Measurements from ENCODE around the gene EID3.

DNA sequence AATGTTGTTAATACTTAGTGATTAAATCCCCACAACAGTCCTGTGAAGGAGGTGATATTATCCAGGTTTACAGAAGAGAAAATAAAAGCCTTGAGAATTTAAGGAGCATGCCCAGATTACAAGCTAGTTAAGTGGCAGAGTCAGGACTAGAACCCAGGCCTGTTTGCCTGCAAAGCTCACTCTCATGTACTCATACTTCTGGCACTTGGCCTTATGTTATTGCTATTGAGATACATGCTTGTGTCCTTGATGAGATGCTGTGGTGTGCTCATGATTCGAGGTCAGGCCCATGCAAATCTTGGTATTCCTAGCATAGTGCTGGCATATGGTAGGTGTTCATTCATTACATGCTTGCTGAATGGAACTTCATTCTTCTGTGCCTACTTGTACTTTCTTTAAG lies 7.6 kb upstream of the EID3 start:
- TF ChIP-seq CHD4 (IDR thresholded peaks at IDR 0.05; ENCODE audit: borderline replicate concordance) (no peak), FOSL2 (IDR thresholded peaks at IDR 0.05) (no peak), FOSL2 (CRISPR knock-in tag; IDR thresholded peaks at IDR 0.05) (no peak; the same call in 1 of the 2 replicates), MYC (IDR thresholded peaks at IDR 0.05; ENCODE audit: borderline replicate concordance, low read length) (no peak), RAD21 (conservative IDR thresholded peaks at IDR 0.05 in 1 of 2, IDR thresholded peaks at IDR 0.05 in 1 of 2) (no peak), SMC3 (IDR thresholded peaks at IDR 0.05) (no peak), PHF8 (IDR thresholded peaks at IDR 0.05; ENCODE audit: borderline replicate concordance, low read depth) (no peak), RCOR1 (IDR thresholded peaks at IDR 0.05; ENCODE audit: low read depth, low read length) (no peak), POLR2A (IDR thresholded peaks at IDR 0.05; ENCODE audit: low read length) (no peak), RFX5 (IDR thresholded peaks at IDR 0.05) (no peak), NR3C1 (IDR thresholded peaks at IDR 0.05) (no peak)
- TF ChIP-seq, protein P1, sequence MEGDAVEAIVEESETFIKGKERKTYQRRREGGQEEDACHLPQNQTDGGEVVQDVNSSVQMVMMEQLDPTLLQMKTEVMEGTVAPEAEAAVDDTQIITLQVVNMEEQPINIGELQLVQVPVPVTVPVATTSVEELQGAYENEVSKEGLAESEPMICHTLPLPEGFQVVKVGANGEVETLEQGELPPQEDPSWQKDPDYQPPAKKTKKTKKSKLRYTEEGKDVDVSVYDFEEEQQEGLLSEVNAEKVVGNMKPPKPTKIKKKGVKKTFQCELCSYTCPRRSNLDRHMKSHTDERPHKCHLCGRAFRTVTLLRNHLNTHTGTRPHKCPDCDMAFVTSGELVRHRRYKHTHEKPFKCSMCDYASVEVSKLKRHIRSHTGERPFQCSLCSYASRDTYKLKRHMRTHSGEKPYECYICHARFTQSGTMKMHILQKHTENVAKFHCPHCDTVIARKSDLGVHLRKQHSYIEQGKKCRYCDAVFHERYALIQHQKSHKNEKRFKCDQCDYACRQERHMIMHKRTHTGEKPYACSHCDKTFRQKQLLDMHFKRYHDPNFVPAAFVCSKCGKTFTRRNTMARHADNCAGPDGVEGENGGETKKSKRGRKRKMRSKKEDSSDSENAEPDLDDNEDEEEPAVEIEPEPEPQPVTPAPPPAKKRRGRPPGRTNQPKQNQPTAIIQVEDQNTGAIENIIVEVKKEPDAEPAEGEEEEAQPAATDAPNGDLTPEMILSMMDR (IDR thresholded peaks at IDR 0.05) = no peak
- TF ChIP-seq, protein P2, sequence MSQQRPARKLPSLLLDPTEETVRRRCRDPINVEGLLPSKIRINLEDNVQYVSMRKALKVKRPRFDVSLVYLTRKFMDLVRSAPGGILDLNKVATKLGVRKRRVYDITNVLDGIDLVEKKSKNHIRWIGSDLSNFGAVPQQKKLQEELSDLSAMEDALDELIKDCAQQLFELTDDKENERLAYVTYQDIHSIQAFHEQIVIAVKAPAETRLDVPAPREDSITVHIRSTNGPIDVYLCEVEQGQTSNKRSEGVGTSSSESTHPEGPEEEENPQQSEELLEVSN (IDR thresholded peaks at IDR 0.05; ENCODE audit: borderline replicate concordance, low read depth) = no peak
- TF ChIP-seq, protein P3, sequence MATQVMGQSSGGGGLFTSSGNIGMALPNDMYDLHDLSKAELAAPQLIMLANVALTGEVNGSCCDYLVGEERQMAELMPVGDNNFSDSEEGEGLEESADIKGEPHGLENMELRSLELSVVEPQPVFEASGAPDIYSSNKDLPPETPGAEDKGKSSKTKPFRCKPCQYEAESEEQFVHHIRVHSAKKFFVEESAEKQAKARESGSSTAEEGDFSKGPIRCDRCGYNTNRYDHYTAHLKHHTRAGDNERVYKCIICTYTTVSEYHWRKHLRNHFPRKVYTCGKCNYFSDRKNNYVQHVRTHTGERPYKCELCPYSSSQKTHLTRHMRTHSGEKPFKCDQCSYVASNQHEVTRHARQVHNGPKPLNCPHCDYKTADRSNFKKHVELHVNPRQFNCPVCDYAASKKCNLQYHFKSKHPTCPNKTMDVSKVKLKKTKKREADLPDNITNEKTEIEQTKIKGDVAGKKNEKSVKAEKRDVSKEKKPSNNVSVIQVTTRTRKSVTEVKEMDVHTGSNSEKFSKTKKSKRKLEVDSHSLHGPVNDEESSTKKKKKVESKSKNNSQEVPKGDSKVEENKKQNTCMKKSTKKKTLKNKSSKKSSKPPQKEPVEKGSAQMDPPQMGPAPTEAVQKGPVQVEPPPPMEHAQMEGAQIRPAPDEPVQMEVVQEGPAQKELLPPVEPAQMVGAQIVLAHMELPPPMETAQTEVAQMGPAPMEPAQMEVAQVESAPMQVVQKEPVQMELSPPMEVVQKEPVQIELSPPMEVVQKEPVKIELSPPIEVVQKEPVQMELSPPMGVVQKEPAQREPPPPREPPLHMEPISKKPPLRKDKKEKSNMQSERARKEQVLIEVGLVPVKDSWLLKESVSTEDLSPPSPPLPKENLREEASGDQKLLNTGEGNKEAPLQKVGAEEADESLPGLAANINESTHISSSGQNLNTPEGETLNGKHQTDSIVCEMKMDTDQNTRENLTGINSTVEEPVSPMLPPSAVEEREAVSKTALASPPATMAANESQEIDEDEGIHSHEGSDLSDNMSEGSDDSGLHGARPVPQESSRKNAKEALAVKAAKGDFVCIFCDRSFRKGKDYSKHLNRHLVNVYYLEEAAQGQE (IDR thresholded peaks at IDR 0.05) = 0 out of 2 replicates have a peak, but pooled peaks have one; percentile 5
- TF ChIP-seq, protein P4, sequence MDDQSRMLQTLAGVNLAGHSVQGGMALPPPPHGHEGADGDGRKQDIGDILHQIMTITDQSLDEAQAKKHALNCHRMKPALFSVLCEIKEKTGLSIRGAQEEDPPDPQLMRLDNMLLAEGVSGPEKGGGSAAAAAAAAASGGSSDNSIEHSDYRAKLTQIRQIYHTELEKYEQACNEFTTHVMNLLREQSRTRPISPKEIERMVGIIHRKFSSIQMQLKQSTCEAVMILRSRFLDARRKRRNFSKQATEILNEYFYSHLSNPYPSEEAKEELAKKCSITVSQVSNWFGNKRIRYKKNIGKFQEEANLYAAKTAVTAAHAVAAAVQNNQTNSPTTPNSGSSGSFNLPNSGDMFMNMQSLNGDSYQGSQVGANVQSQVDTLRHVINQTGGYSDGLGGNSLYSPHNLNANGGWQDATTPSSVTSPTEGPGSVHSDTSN (IDR thresholded peaks at IDR 0.05) = no peak
